K562 (cell line): ENCODE data around the gene IRF2BP1. TPM values are rescaled to one million over a fixed set of nuclear protein-coding genes. Genes with fewer than 3 reads are reported as not detected.

ENCODE experiments used
- CBX2 ChIP-seq: fragments of 200-600 bp; sonication (generic); IDR thresholded peaks from one replicate; pipeline ENCODE4 v1.6.1; 2012; ENCODE audit warnings: mild to moderate bottlenecking, low read length, inconsistent platforms; ENCODE audit not compliant: insufficient read depth, poor library complexity, severe bottlenecking
- CBX5 ChIP-seq: IDR thresholded peaks from 2 replicates; pipeline ENCODE4 v1.6.1; 2014; ENCODE audit warnings: low read depth, borderline replicate concordance
- FOXK1 ChIP-seq: sonication (generic); formaldehyde crosslinking; IDR thresholded peaks from 2 replicates; pipeline ENCODE4 v1.8.0; 2022; ENCODE audit warnings: missing genetic modification reagents, mild to moderate bottlenecking, borderline replicate concordance
- FOXK2 ChIP-seq, 2 experiments: fragments of 450-650 bp; IDR thresholded peaks in 1 of 2; conservative IDR thresholded peaks in 1 of 2; 2 replicates each; pipeline ENCODE4 v1.6.1; 2016; ENCODE audit warnings: low read depth in 2 of 2, mild to moderate bottlenecking in 1 of 2
- KLF16 ChIP-seq: IDR thresholded peaks from 2 replicates; pipeline ENCODE4 v1.6.1; 2016; ENCODE audit warnings: antibody characterized with exemption
- LCOR ChIP-seq: sonication (generic); formaldehyde crosslinking; IDR thresholded peaks from 2 replicates; pipeline ENCODE4 v1.8.0; 2022; ENCODE audit warnings: mild to moderate bottlenecking, missing genetic modification reagents
- PHB2 ChIP-seq: fragments of 450-650 bp; IDR thresholded peaks from 2 replicates; pipeline ENCODE4 v1.6.1; 2017; ENCODE audit warnings: low read depth
- SAFB2 ChIP-seq: fragments of 200-400 bp; formaldehyde crosslinking; IDR thresholded peaks from 2 replicates; pipeline ENCODE4 v1.6.1; 2018; ENCODE audit warnings: borderline replicate concordance, low read length, low read depth, moderate library complexity; ENCODE audit not compliant: severe bottlenecking
- TAL1 ChIP-seq: fragments of 450-650 bp; IDR thresholded peaks from 2 replicates; pipeline ENCODE4 v1.6.1; 2016; ENCODE audit warnings: mild to moderate bottlenecking
- TEAD2 ChIP-seq: fragments of 450-650 bp; IDR thresholded peaks from 2 replicates; pipeline ENCODE4 v1.6.1; 2016; ENCODE audit warnings: missing genetic modification characterization, control low read depth, missing compliant biosample characterization
- ZNF589 ChIP-seq: fragments of 200-800 bp; sonication (Bioruptor generic); IDR thresholded peaks from 2 replicates; pipeline ENCODE4 v1.6.1; 2016; ENCODE audit warnings: low read depth, missing genetic modification characterization, missing compliant biosample characterization
- polyA plus RNA-seq, 8 experiments: library from polyadenylated mRNA; depleted of rRNA in 4 of 8; stranded (reverse) in 5 of 8; unstranded in 3 of 8; fragments of >200 nt; fragmentation: Nextera tagmentation in 2 of 8; fragmentation: Illumina TruSeq in 1 of 8; extraction: Ambion mirVana in 2 of 8; extraction: Trizol in 1 of 8; gene quantifications; 2 replicates each; pipeline versions ENCODE4 v1.2.1 to v1.2.3, GENCODE V29; 2011 to 2014; ENCODE audit warnings: inconsistent platforms in 1 of 8, missing spikeins in 1 of 8
- total RNA-seq, 7 experiments: library from RNA; depleted of rRNA in 6 of 7; stranded (reverse); fragments of >200 nt in 6 of 7; fragmentation: Illumina TruSeq in 2 of 7; extraction: Trizol in 2 of 7; gene quantifications; 2 replicates each; pipeline versions ENCODE4 v1.2.1 to v1.2.3, GENCODE V29; 2011 to 2021; ENCODE audit warnings: low replicate concordance in 1 of 7
- TF ChIP-seq, protein P1 (sequence below): fragments of 450-650 bp; IDR thresholded peaks from 2 replicates; pipeline ENCODE4 v1.6.1; 2016
- TF ChIP-seq, protein P2 (sequence below), 2 experiments: IDR thresholded peaks in 1 of 2; conservative IDR thresholded peaks in 1 of 2; 2 replicates each; pipeline ENCODE4 v1.6.1; 2016; ENCODE audit warnings: low read depth in 2 of 2, mild to moderate bottlenecking in 1 of 2, missing compliant biosample characterization in 1 of 2, missing genetic modification characterization in 1 of 2, moderate library complexity in 1 of 2
- TF ChIP-seq, protein P3 (sequence below): sonication (generic); formaldehyde crosslinking; IDR thresholded peaks from 2 replicates; pipeline ENCODE4 v1.9.0; 2022; ENCODE audit warnings: mild to moderate bottlenecking, missing genetic modification reagents
- TF ChIP-seq, protein P4 (sequence below): fragments of 150-350 bp; IDR thresholded peaks from 2 replicates; pipeline ENCODE4 v1.6.1; 2014; ENCODE audit warnings: low read depth, mild to moderate bottlenecking, low read length, borderline replicate concordance

Gene IRF2BP1
- total and polyA plus RNA-seq, 9 of the 15 experiments (the other 6 are each of a cell fraction or from before 2014, with no cell fraction given) = 0.61 to 35.9 (median 3.5) TPM

- TF ChIP-seq, protein P1, sequence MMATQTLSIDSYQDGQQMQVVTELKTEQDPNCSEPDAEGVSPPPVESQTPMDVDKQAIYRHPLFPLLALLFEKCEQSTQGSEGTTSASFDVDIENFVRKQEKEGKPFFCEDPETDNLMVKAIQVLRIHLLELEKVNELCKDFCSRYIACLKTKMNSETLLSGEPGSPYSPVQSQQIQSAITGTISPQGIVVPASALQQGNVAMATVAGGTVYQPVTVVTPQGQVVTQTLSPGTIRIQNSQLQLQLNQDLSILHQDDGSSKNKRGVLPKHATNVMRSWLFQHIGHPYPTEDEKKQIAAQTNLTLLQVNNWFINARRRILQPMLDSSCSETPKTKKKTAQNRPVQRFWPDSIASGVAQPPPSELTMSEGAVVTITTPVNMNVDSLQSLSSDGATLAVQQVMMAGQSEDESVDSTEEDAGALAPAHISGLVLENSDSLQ = peak; percentile 85
- TF ChIP-seq TEAD2 (tag) = no peak
- TF ChIP-seq, protein P2, sequence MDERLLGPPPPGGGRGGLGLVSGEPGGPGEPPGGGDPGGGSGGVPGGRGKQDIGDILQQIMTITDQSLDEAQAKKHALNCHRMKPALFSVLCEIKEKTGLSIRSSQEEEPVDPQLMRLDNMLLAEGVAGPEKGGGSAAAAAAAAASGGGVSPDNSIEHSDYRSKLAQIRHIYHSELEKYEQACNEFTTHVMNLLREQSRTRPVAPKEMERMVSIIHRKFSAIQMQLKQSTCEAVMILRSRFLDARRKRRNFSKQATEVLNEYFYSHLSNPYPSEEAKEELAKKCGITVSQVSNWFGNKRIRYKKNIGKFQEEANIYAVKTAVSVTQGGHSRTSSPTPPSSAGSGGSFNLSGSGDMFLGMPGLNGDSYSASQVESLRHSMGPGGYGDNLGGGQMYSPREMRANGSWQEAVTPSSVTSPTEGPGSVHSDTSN (CRISPR knock-in tag; IDR thresholded peaks at IDR 0.05; ENCODE audit: low read depth) = no peak
- TF ChIP-seq, protein P2 (tag; conservative IDR thresholded peaks at IDR 0.05; ENCODE audit: low read depth) = peak; percentile 32; the same call in 1 of the 2 replicates
- TF ChIP-seq FOXK2 (conservative IDR thresholded peaks at IDR 0.05 in 1 of 2, IDR thresholded peaks at IDR 0.05 in 1 of 2; ENCODE audit: low read depth in 2 of 2) = peak in 1 of 2 experiments; percentile 27; a peak in 1 of 4 replicates
- TF ChIP-seq ZNF589 (CRISPR knock-in tag) = no peak
- TF ChIP-seq, protein P3, sequence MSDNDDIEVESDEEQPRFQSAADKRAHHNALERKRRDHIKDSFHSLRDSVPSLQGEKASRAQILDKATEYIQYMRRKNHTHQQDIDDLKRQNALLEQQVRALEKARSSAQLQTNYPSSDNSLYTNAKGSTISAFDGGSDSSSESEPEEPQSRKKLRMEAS (CRISPR knock-in tag) = peak; percentile 49; the same call in 1 of the 2 replicates
- no peak for TF ChIP-seq CBX2
- TF ChIP-seq PHB2 = no peak
- no peak for TF ChIP-seq SAFB2
- TF ChIP-seq LCOR (CRISPR knock-in tag) = no peak
- no peak for TF ChIP-seq CBX5
- TF ChIP-seq, protein P4, sequence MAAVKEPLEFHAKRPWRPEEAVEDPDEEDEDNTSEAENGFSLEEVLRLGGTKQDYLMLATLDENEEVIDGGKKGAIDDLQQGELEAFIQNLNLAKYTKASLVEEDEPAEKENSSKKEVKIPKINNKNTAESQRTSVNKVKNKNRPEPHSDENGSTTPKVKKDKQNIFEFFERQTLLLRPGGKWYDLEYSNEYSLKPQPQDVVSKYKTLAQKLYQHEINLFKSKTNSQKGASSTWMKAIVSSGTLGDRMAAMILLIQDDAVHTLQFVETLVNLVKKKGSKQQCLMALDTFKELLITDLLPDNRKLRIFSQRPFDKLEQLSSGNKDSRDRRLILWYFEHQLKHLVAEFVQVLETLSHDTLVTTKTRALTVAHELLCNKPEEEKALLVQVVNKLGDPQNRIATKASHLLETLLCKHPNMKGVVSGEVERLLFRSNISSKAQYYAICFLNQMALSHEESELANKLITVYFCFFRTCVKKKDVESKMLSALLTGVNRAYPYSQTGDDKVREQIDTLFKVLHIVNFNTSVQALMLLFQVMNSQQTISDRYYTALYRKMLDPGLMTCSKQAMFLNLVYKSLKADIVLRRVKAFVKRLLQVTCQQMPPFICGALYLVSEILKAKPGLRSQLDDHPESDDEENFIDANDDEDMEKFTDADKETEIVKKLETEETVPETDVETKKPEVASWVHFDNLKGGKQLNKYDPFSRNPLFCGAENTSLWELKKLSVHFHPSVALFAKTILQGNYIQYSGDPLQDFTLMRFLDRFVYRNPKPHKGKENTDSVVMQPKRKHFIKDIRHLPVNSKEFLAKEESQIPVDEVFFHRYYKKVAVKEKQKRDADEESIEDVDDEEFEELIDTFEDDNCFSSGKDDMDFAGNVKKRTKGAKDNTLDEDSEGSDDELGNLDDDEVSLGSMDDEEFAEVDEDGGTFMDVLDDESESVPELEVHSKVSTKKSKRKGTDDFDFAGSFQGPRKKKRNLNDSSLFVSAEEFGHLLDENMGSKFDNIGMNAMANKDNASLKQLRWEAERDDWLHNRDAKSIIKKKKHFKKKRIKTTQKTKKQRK = no peak
- TF ChIP-seq KLF16 = no peak
- TF ChIP-seq FOXK1 (CRISPR knock-in tag) = 0 out of 2 replicates have a peak, but pooled peaks have one; percentile 20
- no peak for TF ChIP-seq TAL1
These were observed 7.7 kb downstream of the IRF2BP1 start (continued) for GRCh38 chr19:45878043-45878794.
